ENCODE results near the gene BRINP1.

DNA sequence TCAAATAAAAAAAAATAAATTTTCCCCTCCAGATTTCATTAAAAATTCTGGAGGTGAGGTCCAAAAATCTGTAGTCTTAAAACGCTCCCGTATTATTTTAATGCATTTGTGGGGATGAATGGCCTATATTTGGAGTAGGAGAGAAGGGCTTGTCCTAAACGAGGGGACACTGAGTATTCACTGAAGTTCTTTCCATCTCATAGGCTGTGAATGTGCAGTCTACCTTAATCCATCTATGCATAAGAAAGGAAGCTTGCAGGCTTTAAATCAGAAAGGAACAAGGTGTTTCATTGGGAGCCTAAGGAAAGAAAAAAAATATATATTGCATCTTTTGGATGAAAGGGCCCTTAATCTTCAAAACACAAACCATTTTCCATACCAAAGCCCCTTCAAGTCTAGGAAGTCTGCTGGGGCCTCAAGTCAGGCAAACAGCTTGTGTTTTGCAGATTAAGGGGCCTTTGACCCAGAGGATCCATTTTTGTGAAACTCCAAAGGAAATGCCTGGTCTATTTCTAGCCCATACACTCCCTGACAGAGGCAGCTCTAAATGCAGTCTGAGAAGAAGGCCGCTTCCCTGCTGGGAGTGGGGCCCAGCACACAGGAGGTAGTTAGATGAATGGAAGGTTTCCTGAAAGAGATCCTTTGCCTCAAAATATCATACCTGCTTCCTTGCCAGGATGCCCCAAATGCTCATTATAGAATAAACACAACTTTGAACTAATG, 35.6 kb downstream of the BRINP1 start:
- TF ChIP-seq, protein P1, sequence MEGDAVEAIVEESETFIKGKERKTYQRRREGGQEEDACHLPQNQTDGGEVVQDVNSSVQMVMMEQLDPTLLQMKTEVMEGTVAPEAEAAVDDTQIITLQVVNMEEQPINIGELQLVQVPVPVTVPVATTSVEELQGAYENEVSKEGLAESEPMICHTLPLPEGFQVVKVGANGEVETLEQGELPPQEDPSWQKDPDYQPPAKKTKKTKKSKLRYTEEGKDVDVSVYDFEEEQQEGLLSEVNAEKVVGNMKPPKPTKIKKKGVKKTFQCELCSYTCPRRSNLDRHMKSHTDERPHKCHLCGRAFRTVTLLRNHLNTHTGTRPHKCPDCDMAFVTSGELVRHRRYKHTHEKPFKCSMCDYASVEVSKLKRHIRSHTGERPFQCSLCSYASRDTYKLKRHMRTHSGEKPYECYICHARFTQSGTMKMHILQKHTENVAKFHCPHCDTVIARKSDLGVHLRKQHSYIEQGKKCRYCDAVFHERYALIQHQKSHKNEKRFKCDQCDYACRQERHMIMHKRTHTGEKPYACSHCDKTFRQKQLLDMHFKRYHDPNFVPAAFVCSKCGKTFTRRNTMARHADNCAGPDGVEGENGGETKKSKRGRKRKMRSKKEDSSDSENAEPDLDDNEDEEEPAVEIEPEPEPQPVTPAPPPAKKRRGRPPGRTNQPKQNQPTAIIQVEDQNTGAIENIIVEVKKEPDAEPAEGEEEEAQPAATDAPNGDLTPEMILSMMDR (conservative IDR thresholded peaks at IDR 0.05; ENCODE audit: low read length): no peak
- TF ChIP-seq EZH2phosphoT487 (IDR thresholded peaks at IDR 0.05; ENCODE audit: borderline replicate concordance): no peak
